Measurements from ENCODE around the gene PPP1R26. TPM values are rescaled to one million over a fixed set of nuclear protein-coding genes. Genes with fewer than 3 reads are reported as not detected.

PPP1R26 gene
- total and polyA plus RNA-seq, 9 of the 15 experiments (the other 6 are each of a cell fraction or from before 2014, with no cell fraction given): 0.77 to 26.8 (median 9.3) TPM

DNA sequence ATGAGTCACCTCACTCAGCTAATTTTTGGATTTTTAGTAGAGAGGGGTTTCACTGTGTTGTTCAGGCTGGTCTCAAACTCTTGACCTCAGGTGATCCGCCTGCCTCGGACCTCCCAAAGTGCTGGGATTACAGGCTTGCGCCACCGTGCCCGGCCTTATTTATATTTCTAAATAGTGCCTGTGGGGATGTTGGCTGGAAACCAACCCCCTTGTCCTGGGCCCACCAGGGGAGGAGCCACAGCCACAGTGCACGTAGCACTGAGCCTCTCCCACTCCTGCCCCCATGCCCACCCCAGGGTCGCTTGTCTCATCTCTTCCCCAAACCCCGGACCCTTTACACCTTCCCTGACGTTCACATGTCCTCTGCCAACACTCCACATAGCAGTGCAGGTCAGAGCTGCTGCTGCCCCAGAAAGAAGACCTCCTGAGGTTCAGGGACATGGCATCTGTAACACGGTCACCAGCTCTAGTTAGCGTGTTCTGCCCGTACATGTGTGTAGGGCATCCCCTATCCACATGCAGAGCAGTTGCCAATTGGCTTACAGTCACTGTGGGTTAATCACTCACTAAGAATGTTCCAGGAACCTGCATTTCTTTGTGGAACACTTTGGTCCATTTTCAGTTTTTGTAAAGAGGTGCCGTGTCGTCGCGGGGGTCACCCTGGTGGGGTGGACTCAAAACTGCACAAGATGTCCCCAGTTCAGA is 10.7 kb downstream of the PPP1R26 start:
- BruUV-seq (replicated peaks): no TSS peak
- intact Hi-C loops (cut with micrococcal nuclease): no loop called here
- Histone ChIP-seq H3K27ac (ENCODE audit: extremely low read depth, low read depth, low read length) (no peak overlapping the region), H3K4me3 (no peak overlapping the region), H4K20me1 (replicated peaks; ENCODE audit: control insufficient read depth, insufficient read depth, low read length) (no peaks in the 10 kb centered on the region), H2AFZ (ENCODE audit: low read depth, low read length) (no peak overlapping the region), H3K79me2 (ENCODE audit: control insufficient read depth, insufficient read depth, low read length) (no peaks in the 10 kb centered on the region), H3K9me1 (ENCODE audit: control insufficient read depth, insufficient read depth, low read length) (no peaks in the 10 kb centered on the region), H3K4me1 (replicated peaks in 1 of 2; ENCODE audit: control insufficient read depth in 2 of 2, insufficient read depth in 2 of 2, low read length in 2 of 2) (peaks cover 2 to 18% of the 10 kb centered on the region in 2 experiments; a peak in 2 of 5 replicates), H3K4me2 (ENCODE audit: insufficient read depth, low read length) (no peak overlapping the region), H3K36me3 (ENCODE audit: control insufficient read depth, insufficient read depth, low read length) (peaks cover 30% of the 10 kb centered on the region; the same call in 1 of the 3 replicates), H3K9ac (ENCODE audit: insufficient read depth in 1 of 2, low read depth in 2 of 2, low read length in 2 of 2) (no peak overlapping the region), H3K27me3 (ENCODE audit: control insufficient read depth in 2 of 2, insufficient read depth in 2 of 2, low read length in 2 of 2) (no peaks in the 10 kb centered on the region), H3K9me3 (replicated peaks; ENCODE audit: control insufficient read depth, insufficient read depth, low read depth, low read length) (no peaks in the 10 kb centered on the region)
- ATAC-seq (no peak), FAIRE-seq (no peak), DNase-seq (ENCODE audit: extremely low read depth in 1 of 4, low spot score in 3 of 4) (no peak)
- no peak for TF ChIP-seq RUNX1 (IDR thresholded peaks at IDR 0.05; ENCODE audit: low read depth)
- no peak for TF ChIP-seq ZNF354B (CRISPR knock-in tag; IDR thresholded peaks at IDR 0.05)
- no peak for TF ChIP-seq FOS (IDR thresholded peaks at IDR 0.05; ENCODE audit: extremely low read depth, insufficient read length)
- TF ChIP-seq, protein P1, sequence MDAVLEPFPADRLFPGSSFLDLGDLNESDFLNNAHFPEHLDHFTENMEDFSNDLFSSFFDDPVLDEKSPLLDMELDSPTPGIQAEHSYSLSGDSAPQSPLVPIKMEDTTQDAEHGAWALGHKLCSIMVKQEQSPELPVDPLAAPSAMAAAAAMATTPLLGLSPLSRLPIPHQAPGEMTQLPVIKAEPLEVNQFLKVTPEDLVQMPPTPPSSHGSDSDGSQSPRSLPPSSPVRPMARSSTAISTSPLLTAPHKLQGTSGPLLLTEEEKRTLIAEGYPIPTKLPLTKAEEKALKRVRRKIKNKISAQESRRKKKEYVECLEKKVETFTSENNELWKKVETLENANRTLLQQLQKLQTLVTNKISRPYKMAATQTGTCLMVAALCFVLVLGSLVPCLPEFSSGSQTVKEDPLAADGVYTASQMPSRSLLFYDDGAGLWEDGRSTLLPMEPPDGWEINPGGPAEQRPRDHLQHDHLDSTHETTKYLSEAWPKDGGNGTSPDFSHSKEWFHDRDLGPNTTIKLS (IDR thresholded peaks at IDR 0.05; ENCODE audit: borderline replicate concordance, low read depth): no peak
- TF ChIP-seq, protein P2, sequence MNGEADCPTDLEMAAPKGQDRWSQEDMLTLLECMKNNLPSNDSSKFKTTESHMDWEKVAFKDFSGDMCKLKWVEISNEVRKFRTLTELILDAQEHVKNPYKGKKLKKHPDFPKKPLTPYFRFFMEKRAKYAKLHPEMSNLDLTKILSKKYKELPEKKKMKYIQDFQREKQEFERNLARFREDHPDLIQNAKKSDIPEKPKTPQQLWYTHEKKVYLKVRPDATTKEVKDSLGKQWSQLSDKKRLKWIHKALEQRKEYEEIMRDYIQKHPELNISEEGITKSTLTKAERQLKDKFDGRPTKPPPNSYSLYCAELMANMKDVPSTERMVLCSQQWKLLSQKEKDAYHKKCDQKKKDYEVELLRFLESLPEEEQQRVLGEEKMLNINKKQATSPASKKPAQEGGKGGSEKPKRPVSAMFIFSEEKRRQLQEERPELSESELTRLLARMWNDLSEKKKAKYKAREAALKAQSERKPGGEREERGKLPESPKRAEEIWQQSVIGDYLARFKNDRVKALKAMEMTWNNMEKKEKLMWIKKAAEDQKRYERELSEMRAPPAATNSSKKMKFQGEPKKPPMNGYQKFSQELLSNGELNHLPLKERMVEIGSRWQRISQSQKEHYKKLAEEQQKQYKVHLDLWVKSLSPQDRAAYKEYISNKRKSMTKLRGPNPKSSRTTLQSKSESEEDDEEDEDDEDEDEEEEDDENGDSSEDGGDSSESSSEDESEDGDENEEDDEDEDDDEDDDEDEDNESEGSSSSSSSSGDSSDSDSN (IDR thresholded peaks at IDR 0.05; ENCODE audit: borderline replicate concordance in 1 of 2, low read depth in 2 of 2, low read length in 2 of 2): no peak
- no peak for TF ChIP-seq MXI1 (IDR thresholded peaks at IDR 0.05; ENCODE audit: low read depth, low read length)
- TF ChIP-seq HIVEP1 (CRISPR knock-in tag; IDR thresholded peaks at IDR 0.05): no peak
- no peak for TF ChIP-seq TFAM (CRISPR knock-in tag; conservative IDR thresholded peaks at IDR 0.05)
- no peak for TF ChIP-seq FOXJ2 (tag; IDR thresholded peaks at IDR 0.05)
- TF ChIP-seq ESRRA (IDR thresholded peaks at IDR 0.05; ENCODE audit: borderline replicate concordance, low read depth): no peak
- no peak for TF ChIP-seq CHCHD3 (CRISPR knock-in tag; IDR thresholded peaks at IDR 0.05)
- TF ChIP-seq, protein P3, sequence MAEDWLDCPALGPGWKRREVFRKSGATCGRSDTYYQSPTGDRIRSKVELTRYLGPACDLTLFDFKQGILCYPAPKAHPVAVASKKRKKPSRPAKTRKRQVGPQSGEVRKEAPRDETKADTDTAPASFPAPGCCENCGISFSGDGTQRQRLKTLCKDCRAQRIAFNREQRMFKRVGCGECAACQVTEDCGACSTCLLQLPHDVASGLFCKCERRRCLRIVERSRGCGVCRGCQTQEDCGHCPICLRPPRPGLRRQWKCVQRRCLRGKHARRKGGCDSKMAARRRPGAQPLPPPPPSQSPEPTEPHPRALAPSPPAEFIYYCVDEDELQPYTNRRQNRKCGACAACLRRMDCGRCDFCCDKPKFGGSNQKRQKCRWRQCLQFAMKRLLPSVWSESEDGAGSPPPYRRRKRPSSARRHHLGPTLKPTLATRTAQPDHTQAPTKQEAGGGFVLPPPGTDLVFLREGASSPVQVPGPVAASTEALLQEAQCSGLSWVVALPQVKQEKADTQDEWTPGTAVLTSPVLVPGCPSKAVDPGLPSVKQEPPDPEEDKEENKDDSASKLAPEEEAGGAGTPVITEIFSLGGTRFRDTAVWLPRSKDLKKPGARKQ (CRISPR knock-in tag; IDR thresholded peaks at IDR 0.05): no peak
- no peak for TF ChIP-seq POLR2G (IDR thresholded peaks at IDR 0.05; ENCODE audit: low read depth, low read length)
- no peak for TF ChIP-seq ZEB2 (IDR thresholded peaks at IDR 0.05)
- in situ Hi-C loops (cut with MboI): no loop called here
- CTCF ChIA-PET (ENCODE audit: low intra/inter-chr PET ratio): no interaction called here
- POLR2A ChIA-PET: interaction anchor here (0.5 to 3.1 kb wide), 6 partner anchors 9 to 417 kb away, joined by 3 to 13 read pairs (median 4); partner anchors contain the start of gene CAMSAP1
- 88% methylated on average over 15 of the region's 16 CpGs for WGBS (ENCODE audit: insufficient coverage, low coverage, missing lambda C conversion rate)

All from K562 (cell line).